PC-9 (cell line): Measurements from ENCODE around the gene PROZ.

ENCODE experiments used
- CTCF ChIP-seq: fragments of 200-600 bp; sonication (generic); conservative IDR thresholded peaks from 2 replicates; pipeline ENCODE4 v1.6.1; 2017; ENCODE audit warnings: mixed run types, antibody characterized with exemption, mild to moderate bottlenecking, moderate library complexity
- EZH2 ChIP-seq: fragments of 200-600 bp; sonication (generic); IDR thresholded peaks from 2 replicates; pipeline ENCODE4 v1.8.0; 2017; ENCODE audit warnings: antibody characterized with exemption, low read depth

GRCh38 chr13:113158946-113159345, 498 bp downstream of the PROZ start:
- TF ChIP-seq CTCF (no peak), EZH2 (no peak)
